Large intestine (tissue), 3 donors: ENCODE data around the gene YPEL1. TPM values are rescaled to one million over a fixed set of nuclear protein-coding genes. Genes with fewer than 3 reads are reported as not detected.
A peak's percentile ranks its signal among the peaks of the same experiment; 100 is the strongest.
"Not testable (repeated sequence)": the region's sequence is repeated elsewhere in the genome, so short reads cannot be mapped to it uniquely, and the experiment has no call there.

Source experiments
- DNase-seq, 2 donors: peaks; one replicate each; pipeline versions ENCODE4 v3.0.0 to v3.0.0-alpha.2; 2013
- H3K27ac ChIP-seq: one replicate; pipeline ENCODE4 v1.5.1; 2013; ENCODE audit warnings: low read length
- H3K27me3 ChIP-seq: 2 replicates; pipeline ENCODE4 v1.6.1; 2013; ENCODE audit warnings: low read length; ENCODE audit not compliant: control insufficient read depth, insufficient read depth
- H3K36me3 ChIP-seq: 2 replicates; pipeline ENCODE4 v1.6.1; 2013; ENCODE audit warnings: low read length; ENCODE audit not compliant: control insufficient read depth, insufficient read depth
- H3K4me1 ChIP-seq: one replicate; pipeline ENCODE4 v1.6.1; 2013; ENCODE audit warnings: low read length; ENCODE audit not compliant: control insufficient read depth, insufficient read depth
- H3K4me3 ChIP-seq: one replicate; pipeline ENCODE4 v1.5.1; 2013; ENCODE audit warnings: low read length
- H3K9me3 ChIP-seq: one replicate; pipeline ENCODE4 v1.6.1; 2013; ENCODE audit warnings: mild to moderate bottlenecking, low read depth, low read length, moderate library complexity; ENCODE audit not compliant: control insufficient read depth
- WGBS: methylation state at CpG from one replicate; pipeline ENCODE4 v1.1.5; 2013; ENCODE audit warnings: low lambda C conversion rate; ENCODE audit not compliant: insufficient coverage; 5-methylcytosine and 5-hydroxymethylcytosine counted together
- polyA plus RNA-seq: library from polyadenylated mRNA; unstranded; fragments of 120-200 nt; gene quantifications from one replicate; pipeline ENCODE4 v1.2.1, GENCODE V29; 2013

Gene YPEL1
- polyA plus RNA-seq, 1 donor, result 4.1 TPM

DNA sequence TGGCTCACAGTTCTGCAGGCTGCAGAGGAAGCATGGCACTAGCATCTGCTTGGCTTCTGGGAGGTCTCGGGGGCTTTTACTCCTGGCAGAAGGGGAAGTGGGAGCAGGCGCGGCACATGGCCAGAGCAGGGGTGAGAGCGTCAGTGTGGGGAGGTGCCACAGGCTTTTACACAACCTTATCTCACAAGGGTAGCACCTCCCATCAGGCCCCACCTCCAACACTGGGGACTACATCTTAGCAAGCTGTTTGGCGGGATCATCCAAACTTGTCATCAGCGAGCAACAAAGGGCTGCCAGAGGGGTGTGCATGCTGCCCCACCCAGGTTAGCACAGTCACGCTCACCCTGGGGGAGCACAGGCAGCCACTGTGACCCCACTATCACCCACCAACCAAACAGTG is 18.9 kb upstream of the YPEL1 start:
- no CpG with 5 or more reads among the region's 7 CpGs for WGBS
- peak; percentile 21 to 57 for DNase-seq
- H3K27ac ChIP-seq, result no peak overlapping the region

GRCh38 chr22:21753374-21754111 is 17.9 kb upstream of the YPEL1 start:
- no peak for DNase-seq
- WGBS, result no CpG with 5 or more reads among the region's 14 CpGs
- Histone ChIP-seq H3K4me3 (no peak overlapping the region), H3K9me3 (no peaks in the 10 kb centered on the region), H3K36me3 (peaks cover 3% of the 10 kb centered on the region), H3K4me1 (peaks cover 18% of the 10 kb centered on the region), H3K27me3 (no peaks in the 10 kb centered on the region), H3K27ac (no peak overlapping the region)

More for the DNA sequence above, 18.9 kb upstream of the YPEL1 start:
- no peak overlapping the region for H3K4me3 ChIP-seq
- no peaks in the 10 kb centered on the region for H3K9me3 ChIP-seq
- H3K36me3 ChIP-seq, result peaks cover 11% of the 10 kb centered on the region
- peaks cover 18% of the 10 kb centered on the region for H3K4me1 ChIP-seq
- H3K27me3 ChIP-seq, result no peaks in the 10 kb centered on the region

- no peaks in the 10 kb centered on the region for H3K27me3 ChIP-seq
- peaks cover under 1% of the 10 kb centered on the region for H3K36me3 ChIP-seq
- no peak overlapping the region for H3K4me3 ChIP-seq
- H3K9me3 ChIP-seq, result no peaks in the 10 kb centered on the region
- no CpG with 5 or more reads among the region's 4 CpGs for WGBS
- peaks cover 18% of the 10 kb centered on the region for H3K4me1 ChIP-seq
- no peak for DNase-seq
- H3K27ac ChIP-seq, result no peak overlapping the region
Observed at GRCh38 chr22:21752276-21752675, 16.7 kb upstream of the YPEL1 start.

DNA sequence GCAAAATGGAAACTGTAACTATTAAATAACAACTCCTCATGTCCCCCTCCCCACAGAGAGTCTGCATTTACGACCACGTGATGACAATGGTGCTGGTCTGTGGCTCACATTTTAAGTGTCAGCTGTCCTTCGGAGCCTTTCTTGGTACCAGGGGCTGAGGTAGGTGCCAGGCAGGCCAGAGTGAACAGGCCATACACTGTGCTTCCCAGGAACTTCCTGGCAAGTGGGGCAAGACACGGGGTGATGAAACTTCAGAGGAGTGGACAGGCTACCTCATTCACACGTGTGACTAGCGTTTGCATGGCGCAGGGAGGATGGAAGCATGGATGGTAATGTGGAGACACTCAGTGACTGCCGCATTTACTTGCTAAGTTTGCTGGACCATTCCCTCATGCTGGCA is 10.4 kb upstream of the YPEL1 start:
- H3K4me3 ChIP-seq, result no peak overlapping the region
- no peaks in the 10 kb centered on the region for H3K27me3 ChIP-seq
- no peaks in the 10 kb centered on the region for H3K36me3 ChIP-seq
- WGBS, result no CpG with 5 or more reads among the region's 8 CpGs
- no peaks in the 10 kb centered on the region for H3K4me1 ChIP-seq
- no peaks in the 10 kb centered on the region for H3K9me3 ChIP-seq
- no peak for DNase-seq
- H3K27ac ChIP-seq, result no peak overlapping the region

DNA sequence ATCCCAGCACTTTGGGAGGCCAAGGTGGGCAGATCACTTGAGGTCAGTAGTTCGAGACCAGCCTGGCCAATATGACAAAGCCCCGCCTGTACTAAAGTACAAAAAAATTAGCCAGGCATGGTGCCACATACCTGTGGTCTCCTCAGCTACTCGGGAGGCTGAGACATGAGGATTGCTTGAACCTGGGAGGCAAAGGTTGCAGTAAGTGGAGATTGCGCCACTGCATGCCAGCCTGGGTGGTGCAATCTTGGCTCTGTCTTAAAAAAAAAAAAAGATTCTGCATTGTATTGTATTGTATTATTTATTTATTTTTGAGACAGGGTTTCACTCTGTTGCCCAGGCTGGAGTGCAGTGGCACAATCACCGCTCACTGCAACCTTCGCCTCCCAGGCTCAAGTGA is 9.3 kb upstream of the YPEL1 start:
- not testable (repeated sequence) for H3K9me3 ChIP-seq, H3K27ac ChIP-seq, H3K27me3 ChIP-seq, DNase-seq, H3K4me1 ChIP-seq, H3K36me3 ChIP-seq, H3K4me3 ChIP-seq
- no CpG with 5 or more reads among the region's 6 CpGs for WGBS

DNA sequence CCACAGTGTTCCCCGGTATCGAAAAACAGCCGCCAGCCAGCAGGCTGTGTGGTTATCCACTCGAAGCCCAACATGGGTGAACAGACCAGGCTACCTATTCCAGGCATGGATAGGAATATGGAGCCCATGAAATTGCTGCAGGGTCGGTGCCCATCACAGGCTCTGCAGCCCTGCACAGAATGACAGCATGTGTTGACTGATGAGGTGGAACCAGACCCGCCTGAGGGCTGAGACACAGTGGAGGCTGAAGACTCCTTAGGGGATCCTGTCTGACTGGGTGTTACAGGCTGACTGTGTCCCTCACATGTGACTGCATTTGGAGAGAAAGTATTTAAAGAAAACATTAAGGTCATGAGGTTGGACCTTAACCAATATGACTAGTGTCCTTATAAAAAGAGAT is 6.2 kb upstream of the YPEL1 start:
- 93% methylated on average over 3 of the region's 6 CpGs for WGBS
- no peak for DNase-seq

GRCh38 chr22:21741059-21741458 is 5.5 kb upstream of the YPEL1 start:
- no peak overlapping the region for H3K4me3 ChIP-seq
- no peak for DNase-seq
- H3K27me3 ChIP-seq, result peaks cover 9% of the 10 kb centered on the region
- no peaks in the 10 kb centered on the region for H3K36me3 ChIP-seq
- no CpG with 5 or more reads among the region's 10 CpGs for WGBS
- H3K9me3 ChIP-seq, result peaks cover 3% of the 10 kb centered on the region
- no peaks in the 10 kb centered on the region for H3K4me1 ChIP-seq
- H3K27ac ChIP-seq, result no peak overlapping the region

More for the DNA sequence above, 6.2 kb upstream of the YPEL1 start:
- no peak overlapping the region for H3K4me3 ChIP-seq
- peaks cover 4% of the 10 kb centered on the region for H3K27me3 ChIP-seq
- no peaks in the 10 kb centered on the region for H3K36me3 ChIP-seq
- no peaks in the 10 kb centered on the region for H3K9me3 ChIP-seq
- H3K4me1 ChIP-seq, result no peaks in the 10 kb centered on the region
- no peak overlapping the region for H3K27ac ChIP-seq

DNA sequence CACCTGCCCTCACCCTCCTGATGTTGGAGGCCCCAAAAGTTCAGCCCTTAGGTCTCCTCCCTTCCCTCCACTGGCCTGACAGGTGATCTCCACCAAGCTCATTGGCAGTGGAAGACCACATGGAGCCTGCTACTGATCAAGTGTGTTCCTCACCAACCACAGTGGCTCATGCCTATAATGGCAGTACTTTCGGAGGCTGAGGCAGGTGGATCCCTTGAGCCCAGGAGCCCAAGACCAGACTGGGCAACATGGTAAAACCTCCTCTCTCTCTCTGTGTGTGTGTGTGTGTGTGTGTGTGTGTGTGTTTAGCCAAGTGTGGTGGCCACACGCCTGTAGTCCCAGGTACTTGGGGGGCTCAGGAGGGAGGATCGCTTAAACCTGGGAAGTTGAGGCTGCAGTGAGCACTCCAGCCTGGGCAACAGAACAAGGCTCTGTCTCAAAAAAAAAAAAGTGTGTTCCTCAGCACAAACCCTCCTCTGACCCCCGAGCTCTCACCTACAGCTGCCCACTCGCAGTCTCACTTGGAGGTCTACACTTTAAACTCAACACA is 4.3 kb upstream of the YPEL1 start:
- no peak for DNase-seq
- Histone ChIP-seq H3K36me3 (no peaks in the 10 kb centered on the region), H3K27me3 (peaks cover 9% of the 10 kb centered on the region), H3K4me1 (peaks cover 3% of the 10 kb centered on the region), H3K9me3 (peaks cover 3% of the 10 kb centered on the region), H3K4me3 (no peak overlapping the region), H3K27ac (no peak overlapping the region)
- 80% methylated on average over 1 of the region's 5 CpGs for WGBS

GRCh38 chr22:21738966-21739365 is 3.4 kb upstream of the YPEL1 start:
- H3K27ac ChIP-seq, result no peak overlapping the region
- no peaks in the 10 kb centered on the region for H3K36me3 ChIP-seq
- 20% methylated on average over 1 of the region's 7 CpGs for WGBS
- no peak for DNase-seq
- peaks cover 18% of the 10 kb centered on the region for H3K27me3 ChIP-seq
- H3K4me1 ChIP-seq, result peaks cover 9% of the 10 kb centered on the region
- H3K4me3 ChIP-seq, result no peak overlapping the region
- peaks cover 3% of the 10 kb centered on the region for H3K9me3 ChIP-seq

- H3K36me3 ChIP-seq, result no peaks in the 10 kb centered on the region
Observed at GRCh38 chr22:21738081-21738480, 2.5 kb upstream of the YPEL1 start.

DNA sequence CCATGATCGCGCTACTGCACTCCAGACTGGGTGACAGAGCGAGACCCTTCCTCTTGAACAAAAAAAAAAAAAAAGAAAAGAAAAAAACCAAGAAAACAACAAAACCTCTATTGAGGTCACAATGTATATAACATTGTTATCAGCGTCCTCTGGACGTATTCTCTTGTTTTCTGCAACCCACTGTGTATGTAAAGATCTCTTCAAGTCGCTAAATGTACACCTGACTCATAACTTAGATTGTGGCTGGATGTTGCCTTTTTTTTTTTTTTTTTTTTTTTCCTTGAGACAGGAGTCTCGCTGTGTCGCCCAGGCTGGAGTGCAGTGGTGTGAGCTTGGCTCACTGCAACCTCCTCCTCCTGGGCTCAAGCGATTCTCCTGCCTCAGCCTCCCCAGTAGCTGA is 1.4 kb upstream of the YPEL1 start:
- WGBS, result no CpG with 5 or more reads among the region's 9 CpGs
- no peak overlapping the region for H3K27ac ChIP-seq
- peaks cover 9% of the 10 kb centered on the region for H3K4me1 ChIP-seq
- no peak for DNase-seq
- H3K27me3 ChIP-seq, result peaks cover 25% of the 10 kb centered on the region
- peaks cover 3% of the 10 kb centered on the region for H3K9me3 ChIP-seq
- H3K36me3 ChIP-seq, result no peaks in the 10 kb centered on the region
- H3K4me3 ChIP-seq, result no peak overlapping the region

More at GRCh38 chr22:21738081-21738480, 2.5 kb upstream of the YPEL1 start:
- peaks cover 25% of the 10 kb centered on the region for H3K27me3 ChIP-seq
- no peak overlapping the region for H3K4me3 ChIP-seq
- H3K27ac ChIP-seq, result no peak overlapping the region
- H3K9me3 ChIP-seq, result peaks cover 3% of the 10 kb centered on the region
- H3K4me1 ChIP-seq, result peaks cover 9% of the 10 kb centered on the region
- DNase-seq, result no peak
- WGBS, result no CpG with 5 or more reads among the region's 8 CpGs
